OCI-LY7 (cell line): ENCODE measurements around the gene ARL17A.
"Not testable (repeated sequence)": the region's sequence is repeated elsewhere in the genome, so short reads cannot be mapped to it uniquely, and the experiment has no call there.

Source experiments
- CTCF ChIP-seq: fragments of 200-600 bp; sonication (generic); conservative IDR thresholded peaks from 2 replicates; pipeline ENCODE4 v1.5.1; 2014; ENCODE audit warnings: mild to moderate bottlenecking, antibody characterized with exemption, low read length, moderate library complexity, mixed read lengths
- EZH2phosphoT487 ChIP-seq: fragments of 200-600 bp; sonication (generic); IDR thresholded peaks from 2 replicates; pipeline ENCODE4 v1.6.1; 2018; ENCODE audit warnings: low read depth, borderline replicate concordance, mild to moderate bottlenecking, mixed run types, antibody characterized with exemption, low read length, moderate library complexity, mixed read lengths

GRCh38 chr17:46512168-46512567 is 67.3 kb downstream of the ARL17A start, which contains the start of gene LRRC37A2:
- not testable (repeated sequence) for TF ChIP-seq CTCF, EZH2phosphoT487
